Epithelial cell of proximal tubule (primary cell): Measurements from ENCODE around the gene GPR101. TPM values are rescaled to one million over a fixed set of nuclear protein-coding genes. Genes with fewer than 3 reads are reported as not detected.

ENCODE experiments used
- DNase-seq: peaks from one replicate; pipeline ENCODE4 v3.0.0-alpha.2; 2011; ENCODE audit warnings: low read depth
- H3K4me3 ChIP-seq: 2 replicates; pipeline ENCODE4 v1.5.1; 2011; ENCODE audit warnings: low read depth, mild to moderate bottlenecking, low read length
- total RNA-seq: library from RNA; depleted of rRNA; stranded (reverse); fragments of >200 nt; gene quantifications from 2 replicates; pipeline ENCODE4 v1.2.3, GENCODE V29; 2015
- TF ChIP-seq, protein P1 (sequence below): conservative IDR thresholded peaks from 2 replicates; pipeline ENCODE4 v1.5.1; 2012; ENCODE audit warnings: low read depth, mild to moderate bottlenecking, low read length

GPR101 gene
- total RNA-seq, 1 donor from 2014 or later: not detected

DNA sequence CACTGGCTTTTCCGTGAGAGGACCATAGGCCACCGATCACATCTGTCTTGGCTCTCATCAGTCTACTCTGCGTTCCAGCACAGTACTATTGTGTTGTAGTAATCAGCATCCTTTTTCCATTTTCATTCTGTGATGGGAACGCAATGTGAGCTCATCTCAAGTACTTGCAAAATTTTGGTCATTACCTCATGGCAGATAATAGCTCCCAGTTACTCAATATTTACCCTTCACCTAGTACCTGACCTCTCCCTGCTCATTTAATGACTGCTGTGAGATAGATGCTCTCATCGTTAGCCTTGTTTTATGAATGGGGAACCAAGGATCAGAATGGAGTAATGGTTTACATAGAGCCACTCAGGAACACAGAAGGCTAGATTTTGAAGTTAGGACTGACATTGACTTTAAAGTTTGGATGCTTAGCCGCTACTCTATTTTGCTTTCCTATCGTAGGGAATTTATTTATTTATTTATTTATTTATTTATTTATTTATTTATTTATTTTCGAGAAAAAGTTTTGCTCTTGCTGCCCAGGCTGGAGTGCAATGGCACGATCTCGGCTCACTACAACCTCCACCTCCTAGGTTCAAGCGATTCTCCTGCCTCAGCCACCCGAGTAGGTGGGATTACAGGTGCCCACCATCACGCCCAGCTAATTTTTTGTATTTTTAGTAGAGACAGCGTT lies 6.5 kb upstream of the GPR101 start:
- TF ChIP-seq, protein P1, sequence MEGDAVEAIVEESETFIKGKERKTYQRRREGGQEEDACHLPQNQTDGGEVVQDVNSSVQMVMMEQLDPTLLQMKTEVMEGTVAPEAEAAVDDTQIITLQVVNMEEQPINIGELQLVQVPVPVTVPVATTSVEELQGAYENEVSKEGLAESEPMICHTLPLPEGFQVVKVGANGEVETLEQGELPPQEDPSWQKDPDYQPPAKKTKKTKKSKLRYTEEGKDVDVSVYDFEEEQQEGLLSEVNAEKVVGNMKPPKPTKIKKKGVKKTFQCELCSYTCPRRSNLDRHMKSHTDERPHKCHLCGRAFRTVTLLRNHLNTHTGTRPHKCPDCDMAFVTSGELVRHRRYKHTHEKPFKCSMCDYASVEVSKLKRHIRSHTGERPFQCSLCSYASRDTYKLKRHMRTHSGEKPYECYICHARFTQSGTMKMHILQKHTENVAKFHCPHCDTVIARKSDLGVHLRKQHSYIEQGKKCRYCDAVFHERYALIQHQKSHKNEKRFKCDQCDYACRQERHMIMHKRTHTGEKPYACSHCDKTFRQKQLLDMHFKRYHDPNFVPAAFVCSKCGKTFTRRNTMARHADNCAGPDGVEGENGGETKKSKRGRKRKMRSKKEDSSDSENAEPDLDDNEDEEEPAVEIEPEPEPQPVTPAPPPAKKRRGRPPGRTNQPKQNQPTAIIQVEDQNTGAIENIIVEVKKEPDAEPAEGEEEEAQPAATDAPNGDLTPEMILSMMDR: no peak
- no peak for DNase-seq

GRCh38 chrX:137034508-137034872 lies 695 bp upstream of the GPR101 start:
- no peak for DNase-seq
- H3K4me3 ChIP-seq: no peak overlapping the region
- TF ChIP-seq, protein P1: no peak

More for the DNA sequence above, 6.5 kb upstream of the GPR101 start:
- no peak overlapping the region for H3K4me3 ChIP-seq

DNA sequence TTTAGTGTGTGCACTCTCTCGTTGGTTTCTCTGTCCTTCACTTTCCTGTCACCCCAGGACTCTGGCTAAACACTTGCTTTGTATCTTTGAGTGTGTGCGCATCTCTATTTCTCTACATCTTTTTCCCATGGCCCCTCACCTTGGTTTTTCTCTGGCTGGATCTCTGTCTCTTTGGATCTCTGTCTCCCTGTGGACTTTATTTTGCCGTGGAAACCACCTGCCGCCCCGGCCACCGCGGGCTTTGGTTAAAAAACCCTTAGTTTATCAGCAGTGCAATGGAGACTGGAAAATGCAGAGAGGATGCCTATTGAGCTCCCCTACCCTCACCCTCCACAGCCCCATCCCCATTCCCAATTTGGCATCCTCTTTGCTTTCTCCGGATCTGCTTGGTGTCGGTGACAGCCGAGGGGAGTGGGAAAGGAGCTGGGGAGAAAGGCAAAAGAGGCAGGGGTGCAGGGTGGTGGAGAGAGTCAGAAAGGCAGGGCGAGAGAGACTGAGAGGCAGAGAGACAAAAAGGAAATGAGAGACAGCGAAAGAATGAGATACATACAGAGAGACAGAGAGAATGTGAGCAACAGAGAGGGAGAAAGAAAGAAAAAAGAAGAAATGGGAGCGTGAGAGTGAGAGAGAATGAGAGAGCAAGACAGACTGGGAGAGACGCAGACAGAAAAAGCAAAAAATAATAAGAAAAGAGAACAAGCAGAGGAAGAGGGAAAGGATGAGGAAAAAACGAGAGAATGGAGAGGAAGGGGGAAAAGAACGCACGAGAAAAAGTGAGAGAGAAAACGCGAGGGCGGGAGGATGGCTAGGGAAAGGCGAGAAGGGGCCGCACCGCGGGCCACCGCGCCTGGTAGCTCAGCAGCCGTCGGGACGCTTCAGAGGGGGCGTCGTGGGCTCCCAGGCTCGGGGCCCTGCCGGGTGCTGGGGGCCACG lies 688 bp downstream of the GPR101 start:
- no peak for DNase-seq
- no peak overlapping the region for H3K4me3 ChIP-seq
- TF ChIP-seq, protein P1: no peak

DNA sequence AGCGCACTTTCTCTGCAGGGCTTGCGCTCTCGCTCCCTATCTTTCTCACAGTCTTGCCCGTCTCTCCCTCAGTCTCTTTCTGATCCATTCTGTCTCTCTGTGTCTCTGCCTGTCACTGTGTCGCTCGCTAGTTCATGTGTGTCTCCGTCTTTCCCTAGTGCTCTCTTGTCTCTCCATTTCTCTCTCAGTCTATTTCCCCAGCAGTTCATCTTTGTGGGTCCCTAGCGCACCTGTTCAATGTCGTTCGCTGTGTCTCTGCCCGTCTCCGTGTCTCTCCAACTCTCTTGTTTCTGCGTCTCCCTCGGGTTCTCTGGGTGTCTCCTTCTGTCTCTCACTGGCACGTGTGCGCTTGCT lies 1.5 kb downstream of the GPR101 start:
- TF ChIP-seq, protein P1: no peak
- no peak for DNase-seq
- H3K4me3 ChIP-seq: peak overlapping the region; percentile 51

DNA sequence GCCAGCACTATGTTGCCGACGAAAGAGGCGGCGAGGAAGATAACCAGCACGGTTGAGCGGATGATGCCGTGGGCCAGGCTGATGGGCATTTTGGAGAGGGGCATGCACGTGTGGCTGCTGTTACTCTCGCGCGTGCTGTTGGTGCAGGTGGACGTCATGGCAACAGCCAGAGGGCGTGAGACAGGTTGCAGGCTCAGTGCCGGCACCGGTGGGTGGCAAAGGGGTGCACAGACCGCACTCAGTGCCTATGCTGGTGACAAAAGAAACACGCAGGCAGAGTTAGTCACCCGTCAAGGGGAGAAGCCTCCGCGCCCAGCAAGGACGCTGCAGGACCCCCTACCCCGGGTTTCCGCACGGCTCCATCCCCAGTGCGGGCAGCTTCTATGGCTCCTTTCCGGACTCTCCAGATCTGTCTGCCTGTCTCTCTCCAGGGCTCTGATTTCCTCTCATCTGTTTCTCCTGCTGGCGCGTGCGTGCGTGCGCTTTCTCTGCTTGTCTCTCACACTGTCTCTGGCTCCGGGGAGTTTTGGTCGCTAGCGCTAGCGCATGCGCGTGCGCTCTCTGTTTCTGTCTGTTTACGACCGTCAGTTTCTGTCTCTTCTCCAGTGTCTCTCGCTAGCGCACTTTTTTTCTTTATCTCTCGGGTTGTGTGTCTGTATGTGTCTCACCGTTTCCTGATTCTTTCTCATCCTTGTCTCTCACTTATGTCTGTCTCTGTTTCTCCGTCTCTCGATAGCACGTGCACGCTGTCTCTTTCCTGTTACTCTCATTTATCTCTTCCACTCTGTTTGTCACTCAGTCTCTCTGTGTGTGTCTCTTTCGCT lies 2.1 kb downstream of the GPR101 start:
- DNase-seq: no peak
- TF ChIP-seq, protein P1: no peak
- peak overlapping the region; percentile 51 for H3K4me3 ChIP-seq

- TF ChIP-seq, protein P1: no peak
- DNase-seq: no peak
- H3K4me3 ChIP-seq: no peak overlapping the region
These were observed 2.8 kb downstream of the GPR101 start for GRCh38 chrX:137031039-137031438.
